Aorta (tissue), 5 donors: ENCODE results near the gene CA6. TPM values are rescaled to one million over a fixed set of nuclear protein-coding genes. Genes with fewer than 3 reads are reported as not detected.

Experiments
- ATAC-seq: fragments of 200-7000 bp; cut with Tn5 transposase; one replicate; pipeline ENCODE4 v1.9.1; 2022; ENCODE audit warnings: moderate library complexity; ENCODE audit not compliant: low FRiP score
- DNase-seq, 2 donors: peaks; one replicate each; pipeline ENCODE4 v3.0.0-alpha.2; 2020
- H3K27ac ChIP-seq, 2 donors: one replicate each; pipeline ENCODE4 v1.5.1; 2013; ENCODE audit warnings: low read length in 2 of 2, mild to moderate bottlenecking in 2 of 2, moderate library complexity in 2 of 2, control low read depth in 1 of 2, inconsistent platforms in 1 of 2, low read depth in 1 of 2
- H3K27me3 ChIP-seq, 2 donors: one replicate each; pipeline ENCODE4 v1.6.1; 2013; ENCODE audit warnings: control low read depth in 1 of 2, low read length in 1 of 2, mild to moderate bottlenecking in 1 of 2, moderate library complexity in 1 of 2; ENCODE audit not compliant: insufficient read depth in 2 of 2, control insufficient read depth in 1 of 2
- H3K36me3 ChIP-seq, 2 donors: one replicate each; pipeline ENCODE4 v1.6.1; 2013; ENCODE audit warnings: control low read depth in 1 of 2, low read length in 1 of 2, mild to moderate bottlenecking in 1 of 2; ENCODE audit not compliant: insufficient read depth in 2 of 2, control insufficient read depth in 1 of 2
- H3K4me1 ChIP-seq, 2 donors: one replicate each; pipeline ENCODE4 v1.6.1; 2013; ENCODE audit warnings: low read length in 2 of 2, control low read depth in 1 of 2, mild to moderate bottlenecking in 1 of 2, moderate library complexity in 1 of 2; ENCODE audit not compliant: insufficient read depth in 2 of 2, control insufficient read depth in 1 of 2
- H3K4me3 ChIP-seq, 2 donors: one replicate each; pipeline ENCODE4 v1.5.1; 2013; ENCODE audit warnings: low read length in 2 of 2, control low read depth in 1 of 2, mild to moderate bottlenecking in 1 of 2
- H3K9me3 ChIP-seq: one replicate; pipeline ENCODE4 v1.6.1; 2013; ENCODE audit warnings: mild to moderate bottlenecking, low read length; ENCODE audit not compliant: control insufficient read depth
- WGBS, 2 donors: extraction: QIAGEN DNeasy Blood & Tissue Kit; methylation state at CpG; one replicate each; pipeline ENCODE4 v1.1.7; 2013; 5-methylcytosine and 5-hydroxymethylcytosine counted together
- intact Hi-C, 2 donors: fragments of 100-400 bp; cut with DNase I; formaldehyde crosslinking; loops; one replicate each; pipeline versions ENCODE4 v1.14.2 to v1.15.0; 2022
- polyA plus RNA-seq, 2 donors: library from polyadenylated mRNA; stranded (reverse); fragments of 200-250 nt; gene quantifications; one replicate each; pipeline ENCODE4 v1.2.3, GENCODE V29; 2013
- total RNA-seq, 2 donors: library from RNA; stranded (reverse); fragmentation: NEBNext Ultra II Directional; extraction: Animal tissue kit (Norgen Biotek cat#: 25700); gene quantifications; one replicate each; pipeline ENCODE4 v1.2.1, GENCODE V29; 2021
- donor health status: healthy with polysubstance abuse.
- donor health status: Bipolar disorder and iron deficiency.
- donor health status: DM: no; HTN: no; CAD: no.
- donor health status: DM: no; HTN: no; CAD: no.
- donor health status: DM: yes; HTN: yes; CAD: no.

Gene CA6
- total and polyA plus RNA-seq, 4 donors = not detected

GRCh38 chr1:8985915-8986813 lies 40.5 kb downstream of the CA6 start:
- 34 to 35% methylated on average over 14 of the region's 14 CpGs for WGBS, 2 donors
- Histone ChIP-seq H3K4me1 (peaks cover 0 to 1% of the 10 kb centered on the region in 2 donors), H3K36me3 (no peaks in the 10 kb centered on the region), H3K27me3 (no peaks in the 10 kb centered on the region), H3K9me3 (no peaks in the 10 kb centered on the region), H3K27ac (peak overlapping the region in 1 of 2 donors; percentile 66), H3K4me3 (no peak overlapping the region)
- ATAC-seq (peak; percentile 71), DNase-seq (peak; percentile 92 to 94)
- intact Hi-C loops = loop anchor here (5.0 kb wide), 4 partner anchors 69 to 129 kb away; no protein-coding TSS in a partner anchor

GRCh38 chr1:8986814-8987190 lies 41.1 kb downstream of the CA6 start:
- intact Hi-C loops = loop anchor here (5.0 kb wide), 4 partner anchors 70 to 130 kb away; no protein-coding TSS in a partner anchor
- no peaks in the 10 kb centered on the region for H3K9me3 ChIP-seq
- ATAC-seq (no peak), DNase-seq (no peak)
- H3K36me3 ChIP-seq = no peaks in the 10 kb centered on the region
- no peak overlapping the region for H3K4me3 ChIP-seq
- H3K27me3 ChIP-seq = no peaks in the 10 kb centered on the region
- peaks cover 0 to 1% of the 10 kb centered on the region in 2 donors for H3K4me1 ChIP-seq
- 96 to 97% methylated on average over 10 of the region's 10 CpGs for WGBS, 2 donors
- H3K27ac ChIP-seq = peak overlapping the region in 1 of 2 donors; percentile 66

GRCh38 chr1:8987881-8988617 lies 42.4 kb downstream of the CA6 start:
- intact Hi-C loops = loop anchor here (2.0 to 5.0 kb wide), 5 partner anchors 69 to 131 kb away; no protein-coding TSS in a partner anchor
- no peaks in the 10 kb centered on the region for H3K9me3 ChIP-seq
- no peak overlapping the region for H3K4me3 ChIP-seq
- no peak overlapping the region for H3K27ac ChIP-seq
- ATAC-seq (peak; percentile 77), DNase-seq (peak; percentile 73 to 85)
- WGBS, 2 donors = 37 to 38% methylated on average over 9 of the region's 9 CpGs
- H3K36me3 ChIP-seq = no peaks in the 10 kb centered on the region
- peaks cover 0 to 1% of the 10 kb centered on the region in 2 donors for H3K4me1 ChIP-seq
- H3K27me3 ChIP-seq = no peaks in the 10 kb centered on the region

- intact Hi-C loops = loop anchor here (2.0 to 5.0 kb wide), 5 partner anchors 70 to 131 kb away; no protein-coding TSS in a partner anchor
- ATAC-seq = no peak
- peaks cover 0 to 1% of the 10 kb centered on the region in 2 donors for H3K4me1 ChIP-seq
Measured at GRCh38 chr1:8988618-8988967, 42.9 kb downstream of the CA6 start.

GRCh38 chr1:8989061-8989460 lies 43.4 kb downstream of the CA6 start:
- Histone ChIP-seq H3K36me3 (no peaks in the 10 kb centered on the region), H3K4me3 (no peak overlapping the region), H3K27ac (no peak overlapping the region), H3K27me3 (no peaks in the 10 kb centered on the region), H3K4me1 (peaks cover 0 to 1% of the 10 kb centered on the region in 2 donors), H3K9me3 (no peaks in the 10 kb centered on the region)
- no peak for DNase-seq
- WGBS, 2 donors = 95 to 96% methylated on average over 11 of the region's 11 CpGs
- no peak for ATAC-seq
- intact Hi-C loops = loop anchor here (2.0 to 5.0 kb wide), 5 partner anchors 70 to 132 kb away; no protein-coding TSS in a partner anchor

More at GRCh38 chr1:8988618-8988967, 42.9 kb downstream of the CA6 start:
- Histone ChIP-seq H3K27ac (no peak overlapping the region), H3K36me3 (no peaks in the 10 kb centered on the region), H3K4me3 (no peak overlapping the region), H3K9me3 (no peaks in the 10 kb centered on the region), H3K27me3 (no peaks in the 10 kb centered on the region)
- no peak for DNase-seq
- WGBS, 2 donors = 80 to 82% methylated on average over 13 of the region's 13 CpGs

- peaks cover 0 to 1% of the 10 kb centered on the region in 2 donors for H3K4me1 ChIP-seq
- 87 to 91% methylated on average over 4 of the region's 4 CpGs for WGBS, 2 donors
- H3K27ac ChIP-seq = no peak overlapping the region
- H3K36me3 ChIP-seq = no peaks in the 10 kb centered on the region
- DNase-seq (no peak), ATAC-seq (no peak)
- H3K4me3 ChIP-seq = no peak overlapping the region
- H3K9me3 ChIP-seq = no peaks in the 10 kb centered on the region
- intact Hi-C loops = loop anchor here (2.0 to 5.0 kb wide), 5 partner anchors 71 to 133 kb away; no protein-coding TSS in a partner anchor
- H3K27me3 ChIP-seq = no peaks in the 10 kb centered on the region
Measured at GRCh38 chr1:8989821-8990220, 44.2 kb downstream of the CA6 start.

GRCh38 chr1:8992936-8993687 lies 47.4 kb downstream of the CA6 start:
- H3K4me3 ChIP-seq = no peak overlapping the region
- H3K36me3 ChIP-seq = no peaks in the 10 kb centered on the region
- 91 to 94% methylated on average over 8 of the region's 8 CpGs for WGBS, 2 donors
- ATAC-seq (no peak), DNase-seq (no peak)
- H3K27me3 ChIP-seq = no peaks in the 10 kb centered on the region
- H3K4me1 ChIP-seq = no peaks in the 10 kb centered on the region
- no peak overlapping the region for H3K27ac ChIP-seq
- intact Hi-C loops = no loop called here
- H3K9me3 ChIP-seq = no peaks in the 10 kb centered on the region
